NCI-H2029 treated with DMSO at 0.1 percent for 48 hours (cell line): ENCODE measurements around the gene ZSWIM7.
A peak's percentile ranks its signal among the peaks of the same experiment; 100 is the strongest.
"Not testable (repeated sequence)": the region's sequence is repeated elsewhere in the genome, so short reads cannot be mapped to it uniquely, and the experiment has no call there.

Experiments used
- DNase-seq: peaks from one replicate; lab custom pipeline; 2025; lab: John Stamatoyannopoulos, UW

Gene ZSWIM7

GRCh38 chr17:15998031-15998562, 1.4 kb downstream of the ZSWIM7 start:
- DNase-seq, result no peak

DNA sequence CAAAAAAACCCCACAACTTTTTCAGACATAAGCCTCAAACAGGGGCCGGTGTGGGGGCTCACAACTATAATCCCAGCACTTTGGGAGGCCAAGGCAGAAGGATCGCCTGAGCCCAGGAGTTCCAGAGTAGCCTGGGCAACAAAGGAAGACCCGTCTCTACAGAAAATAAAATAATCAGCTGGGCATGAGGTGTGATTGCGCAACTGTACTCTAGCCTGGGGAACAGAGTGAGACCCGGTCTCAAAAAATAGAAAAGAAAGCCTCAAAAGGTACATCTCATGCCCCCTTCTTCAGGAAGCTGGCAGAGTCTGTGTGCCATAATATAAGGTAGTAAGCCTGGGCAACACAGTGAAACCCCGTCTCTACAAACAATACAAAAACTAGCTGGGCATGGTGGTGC, 3.2 kb downstream of the ZSWIM7 start:
- DNase-seq, result no peak

- DNase-seq, result no peak
Observed at GRCh38 chr17:15981646-15982580, 17.6 kb downstream of the ZSWIM7 start.

- DNase-seq, result no peak
Observed at GRCh38 chr17:15981208-15981607, 18.3 kb downstream of the ZSWIM7 start.

DNA sequence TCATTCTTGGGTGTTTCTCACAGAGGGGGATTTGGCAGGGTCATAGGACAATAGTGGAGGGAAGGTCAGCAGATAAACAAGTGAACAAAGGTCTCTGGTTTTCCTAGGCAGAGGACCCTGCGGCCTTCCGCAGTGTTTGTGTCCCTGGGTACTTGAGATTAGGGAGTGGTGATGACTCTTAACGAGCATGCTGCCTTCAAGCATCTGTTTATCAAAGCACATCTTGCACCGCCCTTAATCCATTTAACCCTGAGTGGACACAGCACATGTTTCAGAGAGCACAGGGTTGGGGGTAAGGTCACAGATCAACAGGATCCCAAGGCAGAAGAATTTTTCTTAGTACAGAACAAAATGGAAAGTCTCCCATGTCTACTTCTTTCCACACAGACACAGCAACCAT, 20.5 kb downstream of the ZSWIM7 start:
- DNase-seq, result not testable (repeated sequence)

GRCh38 chr17:15978606-15979005, 20.9 kb downstream of the ZSWIM7 start:
- DNase-seq, result no peak

DNA sequence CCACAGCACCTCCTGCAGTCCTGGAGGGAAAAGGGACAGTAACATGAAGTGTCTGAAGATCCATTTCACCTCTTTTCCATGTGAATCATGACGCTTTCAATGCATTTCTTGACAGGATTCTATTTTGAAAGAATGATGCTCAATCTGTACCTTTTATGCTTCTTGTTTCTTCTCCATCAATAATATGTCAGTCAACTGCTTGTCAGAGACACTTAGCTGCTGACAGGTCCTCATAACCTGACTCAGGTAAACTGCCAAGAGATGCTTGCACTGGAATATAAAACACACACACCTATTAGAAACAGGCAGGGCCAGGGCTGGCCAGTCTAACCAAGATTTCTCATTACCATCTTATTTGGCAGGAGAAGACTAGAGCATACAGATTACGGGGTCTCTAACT, 21.6 kb downstream of the ZSWIM7 start:
- DNase-seq, result no peak

DNA sequence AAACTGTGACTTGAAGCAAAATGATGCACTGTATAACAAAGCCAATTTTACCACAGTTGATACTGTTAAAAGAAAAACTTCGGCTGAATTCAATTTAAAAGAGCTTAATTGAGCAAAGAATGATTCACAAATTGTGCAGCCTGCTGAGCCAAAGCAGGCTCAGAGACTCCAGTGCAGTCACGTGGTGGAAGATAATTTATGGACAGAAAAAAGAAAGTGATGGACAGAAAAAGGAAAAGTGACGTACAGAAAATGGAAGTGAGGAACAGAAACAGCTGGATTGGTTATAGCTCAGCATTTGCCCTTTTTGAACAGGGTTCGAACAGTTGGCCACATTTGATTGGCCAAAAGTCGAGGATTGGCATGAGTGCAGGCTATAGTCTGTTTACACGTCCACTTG, 25.7 kb downstream of the ZSWIM7 start:
- no peak for DNase-seq

DNA sequence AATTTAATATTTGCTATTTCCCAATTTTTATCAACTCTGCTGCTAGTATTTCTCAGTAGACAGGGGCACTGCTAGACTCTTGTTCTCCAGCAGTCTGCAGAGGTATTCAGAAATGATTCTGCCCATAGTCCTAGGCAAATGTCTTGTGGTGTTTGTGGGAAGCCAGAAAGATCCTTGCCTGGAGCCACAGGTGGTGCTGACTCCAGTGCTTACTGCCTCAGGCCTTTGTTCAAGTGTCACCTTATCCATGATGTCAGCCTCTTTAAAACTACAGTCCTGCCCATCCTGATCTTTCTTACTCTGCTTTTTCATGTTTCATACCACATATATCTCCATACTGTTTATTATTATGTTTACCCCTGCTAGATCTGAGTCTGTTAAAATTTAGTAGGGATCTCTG, 26.5 kb downstream of the ZSWIM7 start:
- no peak for DNase-seq

- DNase-seq, result no peak
Observed at GRCh38 chr17:15972497-15972951, 27.0 kb downstream of the ZSWIM7 start.

- no peak for DNase-seq
Observed at GRCh38 chr17:15971882-15972281, 27.6 kb downstream of the ZSWIM7 start.

DNA sequence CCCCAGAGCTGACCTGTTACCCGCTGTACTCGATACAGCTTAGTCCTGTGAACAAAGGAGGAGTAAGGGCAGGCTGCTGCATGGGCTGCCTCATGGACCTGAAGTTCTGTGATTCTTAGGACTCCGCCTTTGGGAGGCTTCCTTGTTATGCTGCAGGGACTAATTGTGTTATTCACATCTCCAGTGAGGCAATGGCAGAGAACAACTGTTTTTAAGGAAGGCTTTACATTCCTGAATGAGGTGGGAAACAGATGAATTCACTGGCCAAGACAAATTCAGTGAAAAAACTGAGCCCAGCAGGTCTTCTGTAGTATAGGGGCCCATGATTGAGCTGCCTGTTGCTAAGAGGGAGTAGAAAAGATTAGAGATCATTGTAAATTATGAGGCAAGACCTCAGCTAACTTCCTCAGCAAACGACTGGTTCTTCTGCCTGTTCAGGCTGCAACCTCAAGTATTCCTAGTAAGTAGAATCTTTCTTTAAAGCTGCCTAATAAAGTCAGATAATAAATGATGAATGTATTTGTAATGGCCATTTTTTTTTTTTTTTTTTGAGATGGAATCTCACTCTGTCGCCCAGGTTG, 28.3 kb downstream of the ZSWIM7 start:
- DNase-seq, result no peak

DNA sequence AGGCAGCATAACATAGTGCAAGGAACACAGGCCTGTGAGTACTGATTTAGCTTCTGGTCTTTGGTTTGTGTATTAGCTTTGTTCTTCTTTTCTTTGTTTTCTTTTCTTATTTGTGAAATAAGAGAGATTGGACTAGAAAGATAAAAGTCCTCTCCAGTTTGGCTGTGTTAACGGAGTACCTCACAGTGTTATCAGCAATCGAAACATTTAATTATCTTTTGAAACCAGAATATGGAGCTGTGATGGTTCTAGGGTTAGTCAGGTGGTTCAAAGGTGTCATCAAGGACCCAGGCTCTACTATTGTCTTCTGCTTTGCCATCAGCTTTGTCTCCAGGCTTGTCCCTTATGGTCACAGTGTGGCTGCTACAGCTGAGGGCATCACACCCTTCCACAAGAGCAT, 29.0 kb downstream of the ZSWIM7 start:
- DNase-seq, result no peak

- no peak for DNase-seq
Observed at GRCh38 chr17:15969463-15969862, 30.0 kb downstream of the ZSWIM7 start.

DNA sequence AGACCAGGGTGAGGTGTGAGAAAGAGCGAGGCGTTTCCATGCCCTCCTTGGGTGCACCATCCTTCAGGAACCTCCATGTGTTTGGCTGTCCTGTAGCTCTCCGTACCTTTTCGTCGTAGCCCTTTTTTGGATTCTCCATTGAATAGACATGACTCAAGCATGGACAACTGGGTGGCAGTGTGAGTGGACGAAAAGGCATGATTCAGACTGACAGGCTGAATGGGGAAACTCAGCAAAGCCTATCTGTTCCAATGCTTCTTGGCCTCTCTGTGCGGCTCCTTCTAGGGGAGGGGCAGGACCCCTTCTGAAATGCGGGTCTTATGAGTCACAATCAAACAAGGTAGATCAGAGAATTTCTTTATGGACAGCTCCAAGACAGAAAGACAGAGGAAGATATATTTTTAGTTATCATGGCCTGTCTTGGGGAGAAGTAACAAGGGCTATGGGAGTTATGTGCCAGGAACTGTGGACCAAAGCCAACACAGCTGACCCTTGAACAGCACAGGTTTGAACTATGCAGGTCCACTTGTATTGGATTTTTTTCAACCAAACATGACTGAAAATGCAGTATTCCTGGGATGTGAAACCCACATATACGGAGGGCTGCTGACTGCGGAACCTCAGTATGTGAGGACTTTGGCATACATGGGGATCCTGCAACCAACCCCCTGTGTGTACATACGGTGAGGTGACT, 31.7 kb downstream of the ZSWIM7 start:
- DNase-seq, result no peak

DNA sequence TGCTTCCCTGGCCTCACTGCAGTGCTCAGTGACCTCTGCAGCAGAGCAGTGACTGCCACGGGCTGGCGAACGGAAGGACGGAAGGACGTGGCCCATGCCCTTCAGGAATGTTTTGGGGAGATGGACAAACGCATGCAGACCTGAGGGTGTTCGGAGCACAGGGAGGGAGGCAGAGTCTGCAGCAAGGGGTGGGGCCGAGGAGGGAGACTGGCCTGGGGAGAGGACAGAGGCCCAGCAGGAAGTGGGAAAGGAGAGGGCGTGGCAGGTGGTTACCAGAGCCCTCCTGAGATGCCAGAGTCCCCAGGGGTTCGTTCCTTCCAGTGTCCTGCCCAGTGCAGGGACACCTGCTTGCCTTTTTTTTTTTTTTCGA, 32.6 kb downstream of the ZSWIM7 start:
- no peak for DNase-seq

GRCh38 chr17:15966183-15966878, 33.2 kb downstream of the ZSWIM7 start:
- DNase-seq, result peak; percentile 40

DNA sequence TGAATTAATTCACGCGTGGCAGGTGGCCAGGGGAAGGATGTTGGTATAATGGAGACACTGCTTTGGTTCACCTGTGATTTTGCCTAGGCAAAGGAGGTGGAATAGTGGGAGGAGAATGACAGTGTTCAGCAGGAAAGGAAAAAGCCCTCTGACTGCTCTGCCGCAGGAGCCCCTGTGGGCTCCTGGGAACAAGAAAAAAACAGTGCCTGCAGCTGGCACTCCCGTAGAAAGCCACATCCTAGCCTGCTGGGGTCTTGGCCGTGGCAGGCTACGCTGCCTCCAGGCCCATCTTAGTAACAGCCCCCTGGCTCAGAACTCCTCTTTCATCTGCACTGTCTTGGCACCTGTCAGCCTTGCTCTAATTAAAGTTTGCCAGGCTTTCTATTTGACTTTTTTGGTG, 34.0 kb downstream of the ZSWIM7 start:
- no peak for DNase-seq

- DNase-seq, result no peak
Observed at GRCh38 chr17:15963670-15964110, 35.8 kb downstream of the ZSWIM7 start.

DNA sequence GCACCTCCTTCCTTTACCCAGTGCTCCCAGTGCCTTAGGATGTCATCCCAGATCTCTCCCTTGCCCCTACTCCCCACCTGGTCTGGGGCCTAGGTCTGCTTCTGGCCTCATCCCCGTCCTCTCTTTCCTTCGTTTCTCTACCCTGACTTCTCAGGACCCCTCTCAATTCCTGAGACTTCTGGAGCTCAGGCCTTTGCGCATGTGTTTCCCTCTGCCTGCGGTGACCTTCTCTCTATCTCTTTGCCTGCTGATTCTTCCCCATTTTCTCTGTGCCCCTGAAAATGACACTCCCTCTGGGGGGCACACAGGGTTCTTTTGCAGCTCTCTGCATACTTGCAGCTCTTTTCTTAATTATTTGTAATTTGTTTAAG, 41.0 kb downstream of the ZSWIM7 start:
- DNase-seq, result no peak

GRCh38 chr17:15957608-15958307, 41.7 kb downstream of the ZSWIM7 start:
- no peak for DNase-seq
